Rectal smooth muscle tissue (tissue), 1 donor: ENCODE measurements around the gene CEMP1.

ENCODE experiments used
- H3K27ac ChIP-seq: one replicate; pipeline ENCODE4 v1.7.0; 2013; ENCODE audit warnings: low read depth, low read length, inconsistent platforms
- H3K27me3 ChIP-seq: one replicate; pipeline ENCODE4 v1.7.0; 2013; ENCODE audit warnings: low read length; ENCODE audit not compliant: control insufficient read depth, insufficient read depth
- H3K36me3 ChIP-seq: one replicate; pipeline ENCODE4 v1.7.0; 2013; ENCODE audit warnings: low read length; ENCODE audit not compliant: control insufficient read depth, insufficient read depth
- H3K4me1 ChIP-seq: one replicate; pipeline ENCODE4 v1.7.0; 2013; ENCODE audit warnings: low read length; ENCODE audit not compliant: control insufficient read depth, insufficient read depth
- H3K4me3 ChIP-seq: one replicate; pipeline ENCODE4 v1.7.0; 2013; ENCODE audit warnings: low read length
- H3K9ac ChIP-seq: one replicate; pipeline ENCODE4 v1.7.0; 2013; ENCODE audit warnings: low read length

CEMP1 gene

GRCh38 chr16:2500430-2500917 is 30.7 kb downstream of the CEMP1 start:
- Histone ChIP-seq H3K4me1 (no peaks in the 10 kb centered on the region), H3K27me3 (no peaks in the 10 kb centered on the region), H3K36me3 (peaks cover 9% of the 10 kb centered on the region), H3K4me3 (no peak overlapping the region), H3K27ac (no peak overlapping the region), H3K9ac (no peak overlapping the region)

DNA sequence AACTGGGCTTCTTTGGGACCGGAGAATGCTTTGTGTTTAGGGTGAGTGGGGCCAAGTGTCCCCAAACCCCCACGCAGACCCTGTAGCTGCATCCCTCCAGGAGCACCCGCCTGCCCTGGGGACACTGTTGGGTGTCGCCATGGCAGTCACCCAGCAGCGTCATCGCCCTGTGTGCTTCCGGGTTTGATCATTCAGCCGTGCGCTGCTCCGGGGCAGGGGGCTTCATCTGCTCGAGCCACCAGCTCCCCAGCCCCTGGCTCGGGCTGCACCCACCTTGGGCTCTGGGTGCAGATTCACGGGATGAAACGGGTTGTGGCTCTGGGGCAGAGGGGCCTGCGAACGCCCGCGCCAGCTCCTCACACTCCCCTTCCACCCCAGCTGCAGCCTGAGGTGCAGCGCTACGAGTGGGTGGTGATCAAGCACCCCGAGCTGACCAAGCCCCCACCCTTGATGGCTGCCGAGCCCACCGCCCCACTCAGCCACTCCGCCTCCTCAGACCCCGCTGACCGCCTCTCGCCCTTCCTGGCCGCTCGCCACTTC is 31.2 kb downstream of the CEMP1 start:
- Histone ChIP-seq H3K36me3 (peaks cover 9% of the 10 kb centered on the region), H3K4me1 (no peaks in the 10 kb centered on the region), H3K27me3 (no peaks in the 10 kb centered on the region), H3K27ac (no peak overlapping the region), H3K4me3 (no peak overlapping the region), H3K9ac (no peak overlapping the region)

- Histone ChIP-seq H3K36me3 (peaks cover 9% of the 10 kb centered on the region), H3K27ac (no peak overlapping the region), H3K27me3 (no peaks in the 10 kb centered on the region), H3K4me1 (no peaks in the 10 kb centered on the region), H3K4me3 (no peak overlapping the region), H3K9ac (no peak overlapping the region)
Observed at GRCh38 chr16:2499454-2499853, 31.8 kb downstream of the CEMP1 start.

GRCh38 chr16:2498531-2499253 is 32.5 kb downstream of the CEMP1 start:
- Histone ChIP-seq H3K27me3 (no peaks in the 10 kb centered on the region), H3K27ac (no peak overlapping the region), H3K4me1 (no peaks in the 10 kb centered on the region), H3K36me3 (peaks cover 9% of the 10 kb centered on the region), H3K4me3 (no peak overlapping the region), H3K9ac (no peak overlapping the region)

GRCh38 chr16:2497695-2498484 is 33.3 kb downstream of the CEMP1 start:
- no peak overlapping the region for H3K9ac ChIP-seq
- H3K36me3 ChIP-seq: peaks cover 9% of the 10 kb centered on the region
- H3K4me1 ChIP-seq: no peaks in the 10 kb centered on the region
- no peak overlapping the region for H3K4me3 ChIP-seq
- no peaks in the 10 kb centered on the region for H3K27me3 ChIP-seq
- H3K27ac ChIP-seq: no peak overlapping the region

DNA sequence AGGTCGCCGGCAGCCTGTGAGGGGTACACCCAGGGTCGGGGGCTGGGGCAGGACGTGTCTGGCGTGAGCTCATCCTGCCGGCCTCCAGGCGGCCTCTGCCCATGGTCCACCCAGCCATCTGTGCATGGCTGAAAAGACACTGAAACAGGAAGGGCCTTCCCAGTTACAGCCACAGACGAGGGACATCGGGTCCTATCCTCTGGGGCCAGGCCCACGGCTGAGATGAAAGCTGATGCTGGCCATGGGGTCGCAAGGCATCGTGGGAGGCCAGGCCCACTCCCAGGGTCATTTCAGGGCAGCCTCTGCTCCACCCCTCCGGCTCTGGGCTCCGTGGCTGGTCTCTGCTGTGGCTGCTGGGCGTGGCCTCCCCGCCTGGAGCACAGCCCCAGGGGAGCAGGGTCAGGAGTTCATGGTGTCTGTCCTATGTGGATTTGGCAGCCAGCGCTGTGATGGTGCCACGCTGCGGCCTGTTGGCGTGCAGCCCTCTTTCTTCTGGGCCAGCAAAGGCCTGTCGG is 34.0 kb downstream of the CEMP1 start:
- Histone ChIP-seq H3K4me1 (no peaks in the 10 kb centered on the region), H3K27me3 (no peaks in the 10 kb centered on the region), H3K4me3 (no peak overlapping the region), H3K36me3 (peaks cover 9% of the 10 kb centered on the region), H3K9ac (no peak overlapping the region), H3K27ac (no peak overlapping the region)

DNA sequence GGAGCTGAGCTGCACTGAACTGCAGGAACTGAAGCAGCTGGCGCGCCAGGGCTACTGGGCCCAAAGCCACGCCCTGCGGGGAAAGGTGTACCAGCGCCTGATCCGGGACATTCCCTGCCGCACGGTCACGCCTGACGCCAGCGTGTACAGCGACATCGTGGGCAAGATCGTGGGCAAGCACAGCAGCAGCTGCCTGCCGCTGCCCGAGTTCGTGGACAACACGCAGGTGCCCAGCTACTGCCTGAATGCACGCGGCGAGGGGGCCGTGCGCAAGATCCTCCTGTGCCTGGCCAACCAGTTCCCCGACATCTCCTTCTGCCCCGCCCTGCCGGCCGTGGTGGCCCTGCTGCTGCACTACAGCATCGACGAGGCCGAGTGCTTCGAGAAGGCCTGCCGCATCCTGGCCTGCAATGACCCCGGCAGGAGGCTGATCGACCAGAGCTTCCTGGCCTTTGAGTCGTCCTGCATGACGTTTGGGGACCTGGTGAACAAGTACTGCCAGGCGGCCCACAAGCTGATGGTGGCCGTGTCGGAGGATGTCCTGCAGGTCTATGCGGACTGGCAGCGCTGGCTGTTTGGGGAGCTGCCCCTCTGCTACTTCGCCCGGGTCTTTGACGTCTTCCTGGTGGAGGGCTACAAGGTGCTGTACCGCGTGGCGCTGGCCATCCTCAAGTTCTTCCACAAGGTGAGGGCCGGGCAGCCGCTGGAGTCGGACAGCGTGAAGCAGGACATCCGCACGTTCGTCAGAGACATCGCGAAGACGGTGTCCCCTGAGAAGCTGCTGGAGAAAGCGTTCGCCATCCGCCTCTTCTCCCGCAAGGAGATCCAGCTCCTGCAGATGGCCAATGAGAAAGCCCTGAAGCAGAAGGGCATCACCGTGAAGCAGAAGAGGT is 34.7 kb downstream of the CEMP1 start:
- Histone ChIP-seq H3K4me1 (no peaks in the 10 kb centered on the region), H3K27ac (no peak overlapping the region), H3K27me3 (no peaks in the 10 kb centered on the region), H3K9ac (no peak overlapping the region), H3K4me3 (no peak overlapping the region), H3K36me3 (peaks cover 9% of the 10 kb centered on the region)

GRCh38 chr16:2495041-2495440 is 36.2 kb downstream of the CEMP1 start:
- H3K27ac ChIP-seq: no peak overlapping the region
- H3K27me3 ChIP-seq: no peaks in the 10 kb centered on the region
- no peak overlapping the region for H3K4me3 ChIP-seq
- peaks cover 9% of the 10 kb centered on the region for H3K36me3 ChIP-seq
- no peaks in the 10 kb centered on the region for H3K4me1 ChIP-seq
- H3K9ac ChIP-seq: no peak overlapping the region

DNA sequence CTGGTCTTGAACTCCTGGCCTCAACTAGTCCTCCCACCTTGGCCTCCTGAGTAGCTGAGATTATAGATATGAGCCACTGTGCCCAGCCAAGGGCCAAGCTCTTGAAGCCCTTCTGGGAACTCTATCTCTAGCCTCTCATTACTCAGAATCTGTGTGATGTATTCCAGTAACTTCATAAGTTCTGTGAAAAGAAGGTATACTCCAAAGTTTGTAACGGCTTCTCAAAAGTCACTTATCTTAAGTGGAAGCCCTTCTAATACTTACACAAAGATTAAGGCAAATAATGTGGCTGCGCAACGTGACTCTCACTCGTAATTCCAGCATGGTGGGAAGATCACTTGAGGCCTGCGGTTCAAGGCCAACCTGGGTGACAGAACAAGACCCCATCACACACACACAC is 36.6 kb downstream of the CEMP1 start:
- Histone ChIP-seq H3K27me3 (no peaks in the 10 kb centered on the region), H3K27ac (no peak overlapping the region), H3K9ac (no peak overlapping the region), H3K4me3 (no peak overlapping the region), H3K36me3 (peaks cover 9% of the 10 kb centered on the region), H3K4me1 (no peaks in the 10 kb centered on the region)

DNA sequence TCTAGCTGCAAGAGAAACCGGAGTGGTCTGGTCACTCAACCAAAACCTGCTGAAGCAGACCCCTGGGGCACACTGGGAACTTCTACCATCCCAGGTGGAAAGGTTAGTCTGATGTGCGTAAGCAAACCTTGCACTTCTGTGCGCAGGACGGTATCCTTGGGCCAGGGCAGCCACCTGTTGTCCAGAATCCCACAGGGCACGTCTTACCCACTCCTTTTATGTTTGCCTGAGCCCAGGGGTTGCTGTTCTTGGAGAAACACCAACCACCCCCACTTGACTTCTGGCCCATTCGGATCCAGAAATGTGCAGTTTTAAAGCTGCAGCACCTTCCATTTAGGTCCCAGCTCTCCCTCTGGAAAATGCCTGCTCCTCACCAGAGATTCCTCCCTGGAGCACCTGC is 37.6 kb downstream of the CEMP1 start:
- Histone ChIP-seq H3K4me3 (no peak overlapping the region), H3K27ac (no peak overlapping the region), H3K9ac (no peak overlapping the region), H3K36me3 (peaks cover 9% of the 10 kb centered on the region), H3K4me1 (no peaks in the 10 kb centered on the region), H3K27me3 (no peaks in the 10 kb centered on the region)

DNA sequence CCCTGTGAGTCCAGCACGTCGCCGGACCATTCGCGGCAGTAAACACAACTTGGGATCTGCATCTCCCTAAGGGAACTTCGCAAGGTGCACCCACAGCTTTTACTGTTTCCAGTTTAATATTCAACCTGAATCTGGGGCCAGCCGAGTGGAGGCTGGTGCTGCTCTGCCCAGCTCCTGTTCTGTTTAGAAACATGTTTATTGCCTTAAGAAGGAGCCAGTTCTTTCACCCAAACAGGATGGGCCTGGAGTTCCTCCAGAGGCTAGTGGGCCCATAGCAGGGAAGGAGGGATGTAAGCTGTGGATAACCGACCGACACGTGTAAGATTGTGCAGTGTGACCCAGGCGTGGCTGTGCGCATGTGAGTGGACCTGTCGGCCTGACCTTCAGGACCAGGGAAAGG is 38.9 kb downstream of the CEMP1 start:
- peaks cover 6% of the 10 kb centered on the region for H3K36me3 ChIP-seq
- H3K27me3 ChIP-seq: no peaks in the 10 kb centered on the region
- no peak overlapping the region for H3K4me3 ChIP-seq
- no peaks in the 10 kb centered on the region for H3K4me1 ChIP-seq
- no peak overlapping the region for H3K9ac ChIP-seq
- no peak overlapping the region for H3K27ac ChIP-seq
